Spinal cord (tissue), 10 donors: Measurements from ENCODE around the gene TRIP13. TPM values are rescaled to one million over a fixed set of nuclear protein-coding genes. Genes with fewer than 3 reads are reported as not detected.

Experiments
- DNase-seq, 6 donors: peaks; one replicate each; pipeline versions ENCODE4 v3.0.0 to v3.0.0-alpha.2; 2013 to 2015; ENCODE audit warnings: low spot score in 6 of 6, low read depth in 4 of 6
- H3K27ac ChIP-seq: one replicate; pipeline ENCODE4 v1.5.1; 2013; ENCODE audit warnings: low read depth, low read length, control low read depth
- H3K27me3 ChIP-seq: one replicate; pipeline ENCODE4 v1.6.1; 2013; ENCODE audit warnings: low read length; ENCODE audit not compliant: control insufficient read depth, insufficient read depth
- H3K36me3 ChIP-seq: one replicate; pipeline ENCODE4 v1.6.1; 2013; ENCODE audit warnings: low read length; ENCODE audit not compliant: control insufficient read depth, insufficient read depth
- H3K4me1 ChIP-seq: one replicate; pipeline ENCODE4 v1.6.1; 2013; ENCODE audit warnings: low read length; ENCODE audit not compliant: control insufficient read depth, insufficient read depth
- H3K4me3 ChIP-seq: one replicate; pipeline ENCODE4 v1.5.1; 2013; ENCODE audit warnings: low read depth, low read length, control low read depth
- H3K9me3 ChIP-seq: one replicate; pipeline ENCODE4 v1.6.1; 2013; ENCODE audit warnings: low read length; ENCODE audit not compliant: control insufficient read depth, insufficient read depth
- WGBS: methylation state at CpG from one replicate; pipeline ENCODE4 v1.1.5; 2013; ENCODE audit warnings: missing lambda C conversion rate; ENCODE audit not compliant: insufficient coverage; 5-methylcytosine and 5-hydroxymethylcytosine counted together
- polyA plus RNA-seq, 2 donors: library from polyadenylated mRNA; unstranded; fragments of 120-200 nt; gene quantifications; one replicate each; pipeline ENCODE4 v1.2.1, GENCODE V29; 2013; ENCODE audit not compliant: insufficient read length in 2 of 2
- total RNA-seq, 2 donors: library from RNA; depleted of rRNA in 1 of 2; stranded (reverse); fragments of 120-200 nt in 1 of 2; fragments of >200 nt in 1 of 2; gene quantifications; one replicate each; pipeline versions ENCODE4 v1.2.3 to v1.2.4, GENCODE V29; 2013 to 2014
- donor health status: healthy.

Gene TRIP13
- total and polyA plus RNA-seq, 4 donors: 5.8 to 10.4 (median 8.5) TPM

DNA sequence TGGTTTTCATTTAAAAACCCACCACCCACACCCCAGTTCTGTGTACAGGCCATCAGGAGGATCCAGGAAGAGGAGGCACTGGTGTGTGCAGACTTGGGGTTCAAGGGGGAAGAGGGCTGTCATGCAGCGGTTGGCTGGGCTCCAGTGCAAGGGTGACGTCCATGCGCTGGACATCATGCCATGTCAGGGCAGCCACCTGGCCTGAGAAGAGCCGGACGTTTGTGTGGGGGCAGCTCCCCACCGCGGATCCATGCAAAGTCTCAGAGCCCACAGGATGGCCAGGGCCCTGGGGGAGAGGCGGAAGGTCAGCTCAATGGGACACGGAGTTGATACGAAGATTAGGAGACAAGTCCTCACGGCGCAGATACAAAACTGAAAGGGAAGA lies 11.1 kb upstream of the TRIP13 start:
- Histone ChIP-seq H3K36me3 (peaks cover 78% of the 10 kb centered on the region), H3K4me3 (no peak overlapping the region), H3K4me1 (no peaks in the 10 kb centered on the region), H3K9me3 (no peaks in the 10 kb centered on the region), H3K27me3 (no peaks in the 10 kb centered on the region), H3K27ac (no peak overlapping the region)
- 93% methylated on average over 11 of the region's 12 CpGs for WGBS
- no peak for DNase-seq

DNA sequence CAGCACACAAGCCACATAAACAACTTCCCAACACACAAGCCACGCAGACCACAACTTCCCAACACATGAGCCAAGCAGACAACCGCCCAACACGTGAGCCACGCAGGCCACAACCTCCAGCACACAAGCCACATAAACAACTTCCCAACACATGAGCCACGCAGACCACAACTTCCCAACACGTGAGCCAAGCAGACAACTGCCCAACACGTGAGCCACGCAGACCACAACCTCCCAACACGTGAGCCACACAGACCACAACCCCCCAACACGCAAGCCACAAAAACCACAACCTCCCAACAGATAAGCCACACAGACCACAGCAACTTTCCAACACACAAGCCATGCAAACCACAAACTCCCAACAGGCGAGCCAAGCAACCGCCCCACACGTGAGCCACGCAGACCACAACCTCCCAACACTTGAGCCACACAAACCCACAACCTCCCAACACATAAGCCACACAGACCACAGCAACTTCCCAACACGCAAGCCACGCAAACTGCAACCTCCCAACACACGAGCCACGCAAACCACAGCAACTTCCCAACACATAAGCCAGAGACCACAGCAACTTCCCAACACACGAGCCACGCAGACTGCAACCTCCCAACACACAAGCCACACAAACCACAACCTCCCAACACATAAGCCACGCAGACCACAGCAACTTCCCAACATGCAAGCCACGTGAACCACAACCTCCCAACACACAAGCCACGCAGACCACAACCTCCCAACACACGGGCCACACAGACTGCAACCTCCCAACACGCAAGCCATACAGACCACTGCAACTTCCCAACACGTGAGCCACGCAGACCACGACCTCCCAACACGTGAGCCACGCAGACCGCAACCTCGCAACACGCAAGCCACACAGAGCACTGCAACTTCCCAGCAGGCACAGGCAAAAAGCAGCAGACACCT lies 10.2 kb upstream of the TRIP13 start:
- H3K27ac ChIP-seq: no peak overlapping the region
- no peaks in the 10 kb centered on the region for H3K4me1 ChIP-seq
- H3K9me3 ChIP-seq: no peaks in the 10 kb centered on the region
- H3K4me3 ChIP-seq: no peak overlapping the region
- DNase-seq: no peak
- H3K27me3 ChIP-seq: no peaks in the 10 kb centered on the region
- H3K36me3 ChIP-seq: peaks cover 79% of the 10 kb centered on the region
- 96% methylated on average over 33 of the region's 33 CpGs for WGBS

DNA sequence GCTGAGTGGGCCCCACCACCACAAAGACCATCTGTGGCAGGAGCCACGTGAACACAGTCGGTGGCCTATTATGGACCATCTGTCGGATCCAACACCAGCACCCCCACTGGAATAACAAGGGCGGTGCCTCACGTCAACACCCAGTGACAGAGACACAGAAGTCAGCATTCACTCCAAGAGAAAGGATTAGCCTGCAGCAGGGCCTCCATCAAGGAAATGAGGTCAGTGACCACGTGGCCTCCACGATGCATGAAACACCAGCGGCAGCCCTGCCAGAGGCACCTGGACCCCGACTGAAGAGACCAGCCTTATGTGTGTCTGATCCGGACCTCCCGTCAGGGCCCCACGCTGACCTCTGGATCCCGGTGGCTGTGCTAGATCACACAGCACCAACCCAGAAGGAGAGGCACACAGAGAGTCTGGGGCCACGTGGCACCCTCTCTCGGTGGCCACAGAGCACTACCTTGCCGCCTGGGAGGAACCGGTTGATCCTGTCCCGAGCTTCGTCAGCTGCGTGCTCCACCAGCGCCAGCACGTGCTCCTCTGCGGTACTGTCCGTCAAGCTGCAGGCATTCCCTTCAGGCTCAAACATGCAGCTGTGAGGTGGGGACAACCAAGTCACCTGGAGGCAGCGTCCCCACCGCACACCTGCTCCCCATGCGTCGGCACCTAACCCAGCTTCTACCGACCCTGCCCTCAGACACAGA lies 9.1 kb upstream of the TRIP13 start:
- no peak for DNase-seq

DNA sequence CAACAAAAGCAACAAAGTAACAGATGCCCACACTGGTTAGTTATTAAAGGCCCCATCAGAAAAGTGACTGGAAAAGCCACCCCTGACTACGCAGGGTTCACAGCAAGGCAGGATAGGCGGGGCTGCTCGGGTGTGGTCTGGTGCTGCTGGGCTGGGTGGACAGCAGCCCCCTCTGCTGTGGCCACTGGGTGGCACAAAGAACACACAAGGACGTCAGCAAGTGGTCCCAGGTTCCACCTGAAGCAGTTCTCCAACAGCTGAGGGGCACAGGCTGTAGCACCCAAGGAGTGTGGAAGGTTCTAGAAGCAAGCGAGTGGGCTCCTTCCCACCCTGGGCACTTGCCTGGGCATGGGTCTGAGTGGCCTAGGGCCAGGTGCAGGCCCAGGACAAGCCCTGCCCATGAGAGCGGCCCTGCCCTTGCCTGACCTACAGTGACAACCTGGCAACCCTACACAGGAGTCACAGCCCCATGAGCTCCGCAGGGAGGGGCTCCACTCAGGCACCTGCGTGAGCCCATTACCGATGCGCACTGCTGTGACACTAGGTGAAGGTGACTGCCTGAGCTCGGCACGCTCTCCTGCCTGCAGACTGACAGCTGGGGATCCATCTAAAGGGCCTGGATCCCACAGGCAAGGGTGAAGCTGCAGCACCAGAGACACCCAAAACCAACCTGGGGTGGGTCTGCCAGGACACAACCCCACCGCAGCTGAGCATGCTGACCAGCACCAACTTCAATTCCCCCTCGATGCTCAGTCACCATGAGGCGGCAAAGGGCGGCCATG lies 8.1 kb upstream of the TRIP13 start:
- H3K27me3 ChIP-seq: no peaks in the 10 kb centered on the region
- no peaks in the 10 kb centered on the region for H3K4me1 ChIP-seq
- 93% methylated on average over 16 of the region's 16 CpGs for WGBS
- H3K9me3 ChIP-seq: no peaks in the 10 kb centered on the region
- no peak overlapping the region for H3K27ac ChIP-seq
- H3K4me3 ChIP-seq: no peak overlapping the region
- no peak for DNase-seq
- H3K36me3 ChIP-seq: peaks cover 82% of the 10 kb centered on the region

More for the DNA sequence above, 9.1 kb upstream of the TRIP13 start:
- Histone ChIP-seq H3K27ac (no peak overlapping the region), H3K27me3 (no peaks in the 10 kb centered on the region), H3K9me3 (no peaks in the 10 kb centered on the region), H3K4me1 (no peaks in the 10 kb centered on the region), H3K4me3 (no peak overlapping the region), H3K36me3 (peaks cover 78% of the 10 kb centered on the region)
- 92% methylated on average over 28 of the region's 29 CpGs for WGBS

DNA sequence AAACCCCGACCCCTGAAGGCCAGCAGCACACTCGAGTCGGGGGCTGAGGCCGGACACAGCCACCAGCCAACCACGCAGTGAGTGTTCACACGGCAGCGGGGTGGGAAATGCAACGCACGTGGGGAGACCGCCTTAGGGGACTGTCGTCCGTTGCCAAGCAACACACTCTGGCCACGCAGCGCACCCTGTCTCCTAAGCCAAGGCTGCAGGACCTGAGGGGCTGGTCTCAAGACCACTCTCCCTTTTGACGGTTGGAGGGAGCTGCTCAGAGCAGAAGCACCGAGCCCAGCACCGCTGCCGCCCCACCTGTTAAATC lies 7.6 kb upstream of the TRIP13 start:
- H3K36me3 ChIP-seq: peaks cover 88% of the 10 kb centered on the region
- 87% methylated on average over 18 of the region's 18 CpGs for WGBS
- H3K27ac ChIP-seq: no peak overlapping the region

DNA sequence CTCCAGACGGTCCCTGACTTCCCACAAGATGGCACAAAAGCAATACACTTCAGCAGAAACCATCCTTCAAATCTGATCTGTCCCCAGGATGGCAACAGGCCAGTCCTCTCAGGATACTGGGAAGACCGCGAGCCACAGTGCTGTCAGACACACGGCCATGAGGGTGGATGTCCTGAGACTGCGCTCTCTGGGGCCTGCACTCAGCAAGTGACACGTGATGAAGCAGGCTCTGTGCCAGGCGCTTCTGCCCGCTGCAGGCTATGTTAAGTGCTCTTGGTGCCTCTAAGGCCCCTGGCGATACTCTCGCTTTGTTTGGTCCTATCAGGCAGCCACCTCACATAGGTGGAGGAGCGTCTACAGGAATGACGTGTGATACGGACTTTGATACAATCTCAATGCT lies 7.2 kb upstream of the TRIP13 start:
- peak in 1 of 6 donors; percentile 9 for DNase-seq
- H3K27me3 ChIP-seq: no peaks in the 10 kb centered on the region
- no peaks in the 10 kb centered on the region for H3K9me3 ChIP-seq
- H3K27ac ChIP-seq: no peak overlapping the region
- H3K36me3 ChIP-seq: peaks cover 91% of the 10 kb centered on the region
- WGBS: 79% methylated on average over 12 of the region's 13 CpGs
- no peak overlapping the region for H3K4me3 ChIP-seq
- no peaks in the 10 kb centered on the region for H3K4me1 ChIP-seq

More for the DNA sequence above, 7.6 kb upstream of the TRIP13 start:
- no peak for DNase-seq
- Histone ChIP-seq H3K27me3 (no peaks in the 10 kb centered on the region), H3K4me3 (no peak overlapping the region), H3K9me3 (no peaks in the 10 kb centered on the region), H3K4me1 (no peaks in the 10 kb centered on the region)

DNA sequence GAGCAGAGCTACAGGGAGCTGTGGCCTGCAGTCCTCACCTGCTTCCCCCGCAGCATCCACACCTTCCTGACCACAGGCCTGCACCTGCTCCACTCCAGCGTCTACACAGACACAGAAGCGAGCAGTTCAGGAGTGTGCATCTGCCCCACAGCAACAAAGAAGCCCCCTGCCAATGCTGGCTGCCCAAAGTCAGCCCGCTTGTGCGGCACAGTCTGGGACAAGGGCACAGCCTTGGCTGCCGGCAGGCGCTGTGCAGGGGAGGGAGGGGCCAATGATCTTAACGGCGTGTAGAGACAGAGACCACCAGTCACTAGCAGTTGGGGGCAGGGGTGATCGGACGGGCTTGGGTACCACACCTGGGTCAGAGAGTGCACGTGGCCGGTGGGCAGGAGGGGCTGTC lies 6.6 kb upstream of the TRIP13 start:
- Histone ChIP-seq H3K4me3 (no peak overlapping the region), H3K27me3 (no peaks in the 10 kb centered on the region), H3K9me3 (no peaks in the 10 kb centered on the region), H3K27ac (no peak overlapping the region), H3K4me1 (peaks cover 3% of the 10 kb centered on the region), H3K36me3 (peaks cover 91% of the 10 kb centered on the region)
- no peak for DNase-seq
- 97% methylated on average over 9 of the region's 13 CpGs for WGBS

DNA sequence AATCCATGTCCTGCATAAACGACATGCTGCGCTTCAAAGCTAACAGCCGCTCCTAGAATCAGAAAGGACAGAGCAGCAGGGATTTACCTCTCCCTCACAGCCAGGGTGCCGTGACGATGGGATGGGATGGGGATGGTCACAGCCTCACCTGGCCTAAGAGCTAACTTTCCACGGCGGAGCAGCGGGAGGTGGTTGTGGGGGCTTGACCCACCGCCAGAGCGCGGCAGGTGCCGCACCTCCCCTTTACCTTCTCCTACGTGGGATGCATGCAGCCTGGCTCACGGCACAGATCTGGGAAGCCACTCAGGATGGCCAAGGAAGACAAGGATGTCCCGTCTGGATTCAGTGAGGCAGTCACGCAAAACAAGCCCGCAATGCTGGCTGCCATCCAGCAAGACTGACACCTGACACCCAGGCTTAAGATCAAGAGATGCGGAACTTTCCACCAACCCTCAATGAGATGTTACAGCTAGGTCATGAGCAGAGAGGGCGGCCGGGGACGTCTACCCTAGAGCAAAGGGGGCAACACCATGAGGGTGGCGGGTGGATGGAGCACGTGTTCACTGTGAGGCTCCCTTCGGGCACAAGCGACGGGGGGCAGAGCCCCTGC lies 5.9 kb upstream of the TRIP13 start:
- H3K9me3 ChIP-seq: no peaks in the 10 kb centered on the region
- no peak overlapping the region for H3K27ac ChIP-seq
- H3K4me1 ChIP-seq: peaks cover 11% of the 10 kb centered on the region
- H3K4me3 ChIP-seq: no peak overlapping the region
- DNase-seq: no peak
- H3K36me3 ChIP-seq: peaks cover 90% of the 10 kb centered on the region
- 94% methylated on average over 21 of the region's 26 CpGs for WGBS
- H3K27me3 ChIP-seq: no peaks in the 10 kb centered on the region

DNA sequence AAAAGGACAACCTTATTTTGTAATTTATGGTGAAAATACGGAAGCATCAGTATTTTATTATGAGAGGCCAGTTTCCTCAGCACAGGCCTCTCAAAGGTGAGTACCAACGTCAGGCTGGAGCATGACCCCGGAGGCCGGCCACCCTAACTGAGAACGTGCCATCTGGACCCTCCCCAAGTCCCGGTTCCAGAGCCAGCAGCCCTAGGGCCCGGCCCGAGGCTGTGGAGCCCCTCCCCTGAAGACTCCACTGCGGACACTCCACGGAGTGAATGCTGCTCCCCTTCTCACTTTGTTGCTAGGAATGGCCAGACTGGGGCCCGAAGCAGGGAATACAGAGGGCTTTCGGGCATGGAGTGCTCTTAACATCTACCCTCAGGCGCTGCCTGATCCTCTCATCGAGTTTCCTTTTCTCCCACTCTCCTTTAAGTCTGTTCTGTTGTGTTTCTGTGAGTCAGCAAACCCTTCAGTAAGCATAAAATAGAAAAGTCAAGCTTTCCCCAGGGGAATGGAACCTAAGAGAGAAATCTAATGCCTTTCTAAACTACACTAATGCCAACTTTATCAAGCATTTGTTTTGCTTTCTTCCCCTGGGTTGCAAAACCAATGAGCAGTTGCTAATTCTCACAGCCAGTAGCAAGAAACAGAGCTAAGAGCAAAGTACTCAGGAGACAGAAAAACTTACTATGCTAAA lies 4.6 kb upstream of the TRIP13 start:
- Histone ChIP-seq H3K27ac (no peak overlapping the region), H3K36me3 (peaks cover 77% of the 10 kb centered on the region), H3K4me3 (no peak overlapping the region), H3K27me3 (no peaks in the 10 kb centered on the region), H3K4me1 (peaks cover 18% of the 10 kb centered on the region), H3K9me3 (no peaks in the 10 kb centered on the region)
- WGBS: 95% methylated on average over 8 of the region's 14 CpGs
- peak in 1 of 6 donors; percentile 3 for DNase-seq
